NCI-H2107 treated with DMSO at 0.1 percent for 48 hours (cell line): ENCODE results near the gene PRR23C.

ENCODE experiments used
- DNase-seq: peaks from one replicate; lab custom pipeline; 2025; ENCODE audit not compliant: unreplicated experiment; lab: John Stamatoyannopoulos, UW

Gene PRR23C

DNA sequence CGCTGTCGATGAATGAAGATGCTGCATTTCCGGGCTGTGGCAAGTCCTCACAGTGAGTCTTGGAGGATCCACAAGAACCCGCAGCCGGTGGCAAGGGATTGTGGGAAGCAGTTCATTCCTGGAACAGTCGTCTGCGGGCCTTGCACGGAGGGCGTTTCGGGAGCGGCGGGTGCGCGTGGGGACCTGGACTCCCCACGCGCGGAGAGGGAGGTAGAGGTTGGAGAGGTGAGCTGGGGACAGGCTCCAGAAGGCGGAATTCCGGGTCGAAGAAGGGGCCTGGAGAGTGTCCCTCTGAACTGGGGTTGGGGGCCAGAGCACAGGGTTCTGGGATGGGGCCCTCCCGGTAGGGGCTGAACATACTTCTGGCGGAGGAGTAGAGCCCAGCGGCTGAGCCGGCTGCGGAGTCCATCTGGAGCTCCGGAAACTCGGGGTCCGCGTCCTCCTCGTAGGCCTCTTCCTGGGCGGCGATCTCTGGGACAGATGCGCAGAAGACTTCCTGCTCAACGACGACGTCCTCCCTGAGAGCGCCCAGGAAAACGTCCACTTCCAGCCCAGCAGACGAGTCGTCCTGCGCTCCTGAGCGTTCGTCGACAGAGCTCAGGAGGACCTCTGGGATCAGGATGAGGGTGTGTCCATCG lies 39.2 kb downstream of the PRR23C start:
- no peak for DNase-seq

DNA sequence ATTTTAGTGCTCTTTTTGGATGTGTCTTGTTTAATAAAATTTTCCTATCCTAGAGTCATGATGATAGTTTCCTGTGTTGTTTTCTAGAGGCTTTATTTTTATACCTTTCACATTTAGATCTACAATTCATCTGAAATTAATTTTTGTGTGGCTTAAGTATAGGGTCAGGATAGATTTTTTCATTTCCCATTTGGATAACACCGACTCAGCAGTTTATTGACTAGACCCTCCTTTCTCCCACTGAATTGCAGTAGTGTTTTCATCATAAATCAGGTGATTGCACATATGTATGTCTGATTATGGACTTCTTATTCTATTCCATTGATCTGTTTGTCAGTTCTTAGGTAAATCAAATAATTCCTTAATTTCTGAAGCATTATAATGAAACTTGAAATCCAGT lies 49.0 kb downstream of the PRR23C start:
- DNase-seq: no peak
